MM.1S (cell line): ENCODE results near the gene PTPRO.

Experiments used
- DNase-seq: peaks from one replicate; pipeline ENCODE4 v3.0.0-alpha.2; 2015
- H2AFZ ChIP-seq: fragments of 300-600 bp; sonication (generic); 2 replicates; pipeline ENCODE4 v1.6.0; 2016; ENCODE audit warnings: antibody characterized with exemption, low read length
- H3F3A ChIP-seq: fragments of 300-600 bp; sonication (generic); 2 replicates; pipeline ENCODE4 v1.6.1; 2016; ENCODE audit warnings: mild to moderate bottlenecking, antibody characterized with exemption, low read length, moderate library complexity, mixed read lengths; ENCODE audit not compliant: insufficient read depth
- H3K27ac ChIP-seq: fragments of 300-600 bp; sonication (generic); 2 replicates; pipeline ENCODE4 v1.5.1; 2016; ENCODE audit warnings: mild to moderate bottlenecking, low read length
- H3K27me3 ChIP-seq: fragments of 300-600 bp; sonication (generic); replicated peaks from 2 replicates; pipeline ENCODE4 v1.6.0; 2016; ENCODE audit warnings: low read length; ENCODE audit not compliant: insufficient read depth
- H3K36me3 ChIP-seq: fragments of 300-600 bp; sonication (generic); replicated peaks from 2 replicates; pipeline ENCODE4 v1.6.1; 2016; ENCODE audit warnings: mild to moderate bottlenecking, low read length, mixed read lengths; ENCODE audit not compliant: insufficient read depth
- H3K4me1 ChIP-seq: fragments of 300-600 bp; sonication (generic); 2 replicates; pipeline ENCODE4 v1.6.1; 2016; ENCODE audit warnings: low read length, mixed read lengths
- H3K4me2 ChIP-seq: fragments of 300-600 bp; sonication (generic); 2 replicates; pipeline ENCODE4 v1.6.0; 2016; ENCODE audit warnings: low read depth, low read length
- H3K4me3 ChIP-seq: fragments of 300-600 bp; sonication (generic); 2 replicates; pipeline ENCODE4 v1.5.1; 2016; ENCODE audit warnings: low read length, mixed read lengths
- H3K79me2 ChIP-seq: fragments of 300-600 bp; sonication (generic); 2 replicates; pipeline ENCODE4 v1.6.1; 2016; ENCODE audit warnings: mixed run types, low read length, mixed read lengths
- H3K9ac ChIP-seq: fragments of 300-600 bp; sonication (generic); 2 replicates; pipeline ENCODE4 v1.6.1; 2016; ENCODE audit warnings: low read length, mixed read lengths
- H3K9me2 ChIP-seq: fragments of 300-600 bp; sonication (generic); replicated peaks from 2 replicates; pipeline ENCODE4 v1.6.1; 2016; ENCODE audit warnings: mild to moderate bottlenecking, low read length, mixed read lengths; ENCODE audit not compliant: insufficient read depth
- H3K9me3 ChIP-seq: fragments of 300-600 bp; sonication (generic); replicated peaks from 2 replicates; pipeline ENCODE4 v1.6.1; 2016; ENCODE audit warnings: mild to moderate bottlenecking, low read length, mixed read lengths; ENCODE audit not compliant: insufficient read depth
- H4K20me1 ChIP-seq: fragments of 300-600 bp; sonication (generic); 2 replicates; pipeline ENCODE4 v1.6.1; 2016; ENCODE audit warnings: mild to moderate bottlenecking, low read length, moderate library complexity, mixed read lengths; ENCODE audit not compliant: insufficient read depth
- EZH2 ChIP-seq: fragments of 300-600 bp; sonication (generic); optimal IDR thresholded peaks from 2 replicates; pipeline ENCODE3; 2017; ENCODE audit warnings: low read depth, mild to moderate bottlenecking, antibody characterized with exemption, low read length, mixed read lengths
- EZH2phosphoT487 ChIP-seq: fragments of 300-600 bp; sonication (generic); IDR thresholded peaks from 2 replicates; pipeline ENCODE4 v1.6.1; 2018; ENCODE audit warnings: antibody characterized with exemption, low read length
- TF ChIP-seq, protein P1 (sequence below): fragments of 300-600 bp; sonication (generic); IDR thresholded peaks from 2 replicates; pipeline ENCODE4 v1.5.1; 2016; ENCODE audit warnings: antibody characterized with exemption, low read length, mixed read lengths

The PTPRO gene

DNA sequence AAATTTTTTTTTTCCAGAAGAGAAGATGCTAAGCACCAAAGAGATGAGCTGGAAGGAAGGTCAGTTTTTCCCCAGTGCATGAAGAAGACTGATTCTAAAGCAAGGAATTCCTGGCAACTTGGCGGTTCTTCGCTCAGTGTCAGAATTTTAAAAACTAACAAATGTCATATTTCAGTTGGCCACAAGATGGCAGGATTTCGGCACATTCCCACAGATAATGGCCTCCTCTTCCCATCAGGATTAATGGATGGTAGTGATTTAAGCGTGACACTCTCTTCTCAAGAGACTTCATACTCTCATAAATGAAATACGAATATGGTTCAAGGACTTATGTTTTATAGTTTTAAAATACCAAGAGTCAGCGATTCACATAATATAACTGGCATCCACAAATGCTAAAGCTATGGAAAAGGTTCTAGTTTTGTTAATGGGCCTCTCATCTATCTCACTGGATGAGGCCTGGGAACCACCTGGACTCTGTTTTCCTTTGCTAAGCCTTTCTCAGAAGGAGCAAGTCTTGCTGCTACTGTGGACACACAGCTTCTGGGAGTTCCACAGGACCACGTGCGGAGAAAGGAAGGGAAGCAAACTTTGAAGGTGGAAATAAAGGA, 46.1 kb upstream of the PTPRO start:
- H4K20me1 ChIP-seq, result no peaks in the 10 kb centered on the region
- no peak for TF ChIP-seq EZH2phosphoT487
- TF ChIP-seq, protein P1, sequence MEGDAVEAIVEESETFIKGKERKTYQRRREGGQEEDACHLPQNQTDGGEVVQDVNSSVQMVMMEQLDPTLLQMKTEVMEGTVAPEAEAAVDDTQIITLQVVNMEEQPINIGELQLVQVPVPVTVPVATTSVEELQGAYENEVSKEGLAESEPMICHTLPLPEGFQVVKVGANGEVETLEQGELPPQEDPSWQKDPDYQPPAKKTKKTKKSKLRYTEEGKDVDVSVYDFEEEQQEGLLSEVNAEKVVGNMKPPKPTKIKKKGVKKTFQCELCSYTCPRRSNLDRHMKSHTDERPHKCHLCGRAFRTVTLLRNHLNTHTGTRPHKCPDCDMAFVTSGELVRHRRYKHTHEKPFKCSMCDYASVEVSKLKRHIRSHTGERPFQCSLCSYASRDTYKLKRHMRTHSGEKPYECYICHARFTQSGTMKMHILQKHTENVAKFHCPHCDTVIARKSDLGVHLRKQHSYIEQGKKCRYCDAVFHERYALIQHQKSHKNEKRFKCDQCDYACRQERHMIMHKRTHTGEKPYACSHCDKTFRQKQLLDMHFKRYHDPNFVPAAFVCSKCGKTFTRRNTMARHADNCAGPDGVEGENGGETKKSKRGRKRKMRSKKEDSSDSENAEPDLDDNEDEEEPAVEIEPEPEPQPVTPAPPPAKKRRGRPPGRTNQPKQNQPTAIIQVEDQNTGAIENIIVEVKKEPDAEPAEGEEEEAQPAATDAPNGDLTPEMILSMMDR, result peak; percentile 76
- no peaks in the 10 kb centered on the region for H3K27me3 ChIP-seq
- H3K4me2 ChIP-seq, result no peak overlapping the region
- H3K4me3 ChIP-seq, result no peak overlapping the region
- no peak for DNase-seq
- H3K27ac ChIP-seq, result no peak overlapping the region
- no peaks in the 10 kb centered on the region for H3K36me3 ChIP-seq
- H3K4me1 ChIP-seq, result peaks cover 31% of the 10 kb centered on the region
- no peak overlapping the region for H2AFZ ChIP-seq
- H3K9ac ChIP-seq, result no peak overlapping the region
- H3F3A ChIP-seq, result peaks cover 4% of the 10 kb centered on the region
- no peaks in the 10 kb centered on the region for H3K9me3 ChIP-seq
- H3K79me2 ChIP-seq, result no peaks in the 10 kb centered on the region
- H3K9me2 ChIP-seq, result no peaks in the 10 kb centered on the region

GRCh38 chr12:15278816-15279658, 43.3 kb upstream of the PTPRO start:
- Histone ChIP-seq H3K9me2 (no peaks in the 10 kb centered on the region), H3K9me3 (no peaks in the 10 kb centered on the region), H4K20me1 (no peaks in the 10 kb centered on the region), H3K79me2 (no peaks in the 10 kb centered on the region), H3K4me3 (no peak overlapping the region), H3K4me1 (peaks cover 25% of the 10 kb centered on the region), H3K36me3 (no peaks in the 10 kb centered on the region), H3K27ac (peak overlapping the region; percentile 3; the same call in 1 of the 2 replicates), H3F3A (peaks cover 4% of the 10 kb centered on the region), H2AFZ (peak overlapping the region; percentile 20; the same call in 1 of the 2 replicates), H3K9ac (no peak overlapping the region), H3K27me3 (no peaks in the 10 kb centered on the region), H3K4me2 (peak overlapping the region; percentile 38)
- no peak for TF ChIP-seq EZH2
- TF ChIP-seq, protein P1, result peak; percentile 34
- DNase-seq, result peak; percentile 90

- DNase-seq, result no peak
- Histone ChIP-seq H2AFZ (no peak overlapping the region), H3F3A (peaks cover 4% of the 10 kb centered on the region), H3K27me3 (no peaks in the 10 kb centered on the region), H3K9me3 (no peaks in the 10 kb centered on the region), H3K4me3 (no peak overlapping the region), H3K4me1 (peaks cover 14% of the 10 kb centered on the region), H4K20me1 (no peaks in the 10 kb centered on the region), H3K27ac (no peak overlapping the region), H3K9me2 (no peaks in the 10 kb centered on the region), H3K79me2 (no peaks in the 10 kb centered on the region), H3K9ac (no peak overlapping the region), H3K36me3 (no peaks in the 10 kb centered on the region), H3K4me2 (no peak overlapping the region)
- TF ChIP-seq EZH2phosphoT487, result no peak
- TF ChIP-seq EZH2, result no peak
- TF ChIP-seq, protein P1, result no peak
Observed at GRCh38 chr12:15280930-15281329, 41.4 kb upstream of the PTPRO start.
